Activated T-helper 2 cell treated with anti-CD3 and anti-CD28 coated beads, Interferon-gamma antibody, Interleukin-2, Interleukin-4, amounts not matched to agents 10 μg/mL and 5 μg/mL and 100 μg/mL, durations not matched to agents 14 hours and 24 hours and 36 hours (primary cell): ENCODE measurements around the gene MPPED2. TPM values are rescaled to one million over a fixed set of nuclear protein-coding genes. Genes with fewer than 3 reads are reported as not detected.

Source experiments
- DNase-seq: peaks from one replicate; pipeline ENCODE4 v3.0.0; 2021; ENCODE audit warnings: low spot score
- H3K27ac Mint-ChIP-seq: one replicate; pipeline ENCODE4 v1.8.0; 2021; ENCODE audit warnings: mixed read lengths
- H3K27me3 Mint-ChIP-seq: one replicate; pipeline ENCODE4 v1.8.0; 2021; ENCODE audit warnings: low read depth, mixed read lengths
- H3K36me3 Mint-ChIP-seq: one replicate; pipeline ENCODE4 v1.8.0; 2021; ENCODE audit warnings: low read depth, mixed read lengths
- H3K4me1 Mint-ChIP-seq: one replicate; pipeline ENCODE4 v1.8.0; 2021; ENCODE audit warnings: low read depth, mixed read lengths
- H3K4me3 Mint-ChIP-seq: one replicate; pipeline ENCODE4 v1.8.0; 2021; ENCODE audit warnings: low read depth, mild to moderate bottlenecking, moderate library complexity, mixed read lengths
- H3K9me3 Mint-ChIP-seq: one replicate; pipeline ENCODE4 v1.8.0; 2021; ENCODE audit warnings: mixed read lengths
- intact Hi-C: fragments of 100-400 bp; cut with micrococcal nuclease; formaldehyde crosslinking; loops from one replicate; pipeline ENCODE4 v1.15.1; 2023
- total RNA-seq: library from RNA; stranded (reverse); gene quantifications from 2 replicates; pipeline ENCODE4 v1.2.3, GENCODE V29; 2022

Gene MPPED2
- total RNA-seq, 1 donor from 2014 or later, result not detected

DNA sequence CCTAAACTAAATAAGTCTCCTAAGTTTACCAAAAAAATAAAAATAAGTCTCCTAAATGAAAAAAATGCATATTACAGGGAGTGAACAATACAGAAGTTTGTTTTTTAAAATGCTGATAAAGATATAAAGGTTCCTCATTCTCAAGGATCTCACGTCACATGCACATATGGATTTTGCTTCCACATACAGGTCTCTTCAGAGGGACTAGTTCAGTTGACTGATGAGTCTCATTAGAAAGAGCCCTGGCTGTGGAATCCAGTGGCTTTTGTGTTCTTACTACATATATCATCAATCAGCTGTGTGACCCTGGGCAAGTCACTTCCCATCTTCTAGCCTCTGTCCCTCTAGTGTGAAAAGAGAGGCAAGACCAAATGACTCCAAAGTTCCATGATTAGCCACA is 43.1 kb downstream of the MPPED2 start:
- Mint-ChIP-seq H3K27me3 (no peaks in the 10 kb centered on the region), H3K4me1 (no peaks in the 10 kb centered on the region), H3K27ac (no peak overlapping the region), H3K9me3 (no peaks in the 10 kb centered on the region), H3K4me3 (no peak overlapping the region), H3K36me3 (no peaks in the 10 kb centered on the region)
- DNase-seq, result no peak
- intact Hi-C loops, result no loop called here

DNA sequence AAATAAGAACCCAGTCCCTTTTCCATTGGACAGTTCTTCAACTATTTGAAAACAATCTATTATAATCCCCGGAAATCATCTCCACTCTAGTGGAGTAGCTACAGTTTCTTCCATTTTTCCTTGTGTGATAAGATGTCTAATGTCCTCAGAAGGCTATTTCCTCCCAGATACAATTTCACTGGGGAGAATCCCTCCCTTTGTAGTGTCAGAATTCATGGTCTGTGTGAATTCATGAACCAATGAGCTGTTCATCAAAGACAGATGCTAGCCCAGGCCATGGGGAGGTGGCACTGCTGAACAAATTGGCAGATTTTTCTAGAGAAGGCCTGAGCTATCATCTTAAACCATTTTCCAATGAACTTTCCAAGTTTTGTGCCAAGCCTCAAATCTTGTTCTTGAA is 45.4 kb downstream of the MPPED2 start:
- intact Hi-C loops, result no loop called here
- Mint-ChIP-seq H3K4me3 (no peak overlapping the region), H3K27me3 (no peaks in the 10 kb centered on the region), H3K27ac (no peak overlapping the region), H3K36me3 (no peaks in the 10 kb centered on the region), H3K9me3 (no peaks in the 10 kb centered on the region), H3K4me1 (no peaks in the 10 kb centered on the region)
- no peak for DNase-seq

DNA sequence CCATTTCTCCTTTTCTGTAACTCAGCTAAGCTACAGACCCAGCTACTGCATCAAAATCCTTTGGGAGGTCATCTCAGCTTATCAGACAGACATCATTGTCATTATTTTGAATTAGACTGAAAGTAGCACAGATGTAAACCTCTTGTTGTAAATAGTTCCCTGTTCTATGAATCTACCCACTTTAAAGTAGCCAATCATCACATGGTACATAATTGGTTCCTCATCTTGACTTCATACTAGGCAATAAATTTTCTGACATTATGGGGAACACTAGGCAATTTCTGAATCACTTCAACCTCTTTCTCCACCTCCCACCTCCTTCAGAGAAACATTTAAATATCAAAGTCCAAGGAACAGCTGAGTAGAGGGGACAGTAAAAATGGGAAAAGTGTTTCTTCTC is 47.9 kb downstream of the MPPED2 start:
- Mint-ChIP-seq H3K27me3 (no peaks in the 10 kb centered on the region), H3K27ac (no peak overlapping the region), H3K36me3 (no peaks in the 10 kb centered on the region), H3K9me3 (no peaks in the 10 kb centered on the region), H3K4me3 (no peak overlapping the region), H3K4me1 (no peaks in the 10 kb centered on the region)
- no peak for DNase-seq
- intact Hi-C loops, result no loop called here

DNA sequence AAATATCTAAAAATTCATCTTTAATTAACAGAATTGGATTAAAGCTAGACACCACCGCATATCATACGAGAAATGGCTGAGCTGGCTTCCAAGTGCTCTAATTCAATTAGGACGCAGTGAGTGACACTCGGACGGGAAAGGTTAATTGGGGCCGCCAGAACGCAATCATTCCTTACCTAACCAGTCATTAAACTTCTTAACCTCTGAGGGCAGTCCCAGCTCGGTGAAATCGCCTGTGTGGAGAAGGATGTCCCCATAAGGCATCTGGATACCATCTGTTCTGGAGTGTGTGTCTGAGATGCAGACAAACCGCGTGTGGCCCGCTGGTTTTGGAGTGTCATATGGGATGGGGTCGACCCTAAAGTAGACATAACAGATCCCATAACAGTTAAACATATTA is 50.3 kb downstream of the MPPED2 start:
- intact Hi-C loops, result no loop called here
- Mint-ChIP-seq H3K4me1 (no peaks in the 10 kb centered on the region), H3K27ac (no peak overlapping the region), H3K27me3 (no peaks in the 10 kb centered on the region), H3K4me3 (no peak overlapping the region), H3K36me3 (no peaks in the 10 kb centered on the region), H3K9me3 (no peaks in the 10 kb centered on the region)
- no peak for DNase-seq

DNA sequence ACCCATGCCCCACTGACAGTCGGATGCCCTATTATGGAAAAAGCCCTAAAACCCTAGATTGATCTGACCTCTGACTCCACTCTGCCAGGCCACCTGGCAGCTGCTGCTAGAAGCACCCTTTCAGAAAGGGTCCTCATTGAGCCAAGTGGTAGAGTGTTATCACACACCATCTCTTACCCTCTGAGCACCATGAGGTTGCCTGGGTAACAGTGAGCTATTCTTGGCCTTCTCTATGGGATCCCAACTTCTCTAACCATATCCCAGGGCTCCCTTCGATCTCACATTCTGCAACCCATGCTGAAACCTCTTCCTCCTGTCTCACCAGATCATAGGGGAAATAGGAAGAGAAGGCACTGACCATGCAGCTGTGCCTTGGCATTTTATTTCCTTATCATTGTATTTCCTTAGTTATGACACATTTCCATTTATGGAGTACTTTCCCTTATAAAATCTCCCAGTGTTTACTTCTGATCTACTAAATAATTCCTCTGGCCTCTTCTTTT is 52.7 kb downstream of the MPPED2 start:
- Mint-ChIP-seq H3K4me3 (no peak overlapping the region), H3K27ac (no peak overlapping the region), H3K9me3 (no peaks in the 10 kb centered on the region), H3K36me3 (no peaks in the 10 kb centered on the region), H3K27me3 (no peaks in the 10 kb centered on the region), H3K4me1 (no peaks in the 10 kb centered on the region)
- intact Hi-C loops, result no loop called here
- no peak for DNase-seq

DNA sequence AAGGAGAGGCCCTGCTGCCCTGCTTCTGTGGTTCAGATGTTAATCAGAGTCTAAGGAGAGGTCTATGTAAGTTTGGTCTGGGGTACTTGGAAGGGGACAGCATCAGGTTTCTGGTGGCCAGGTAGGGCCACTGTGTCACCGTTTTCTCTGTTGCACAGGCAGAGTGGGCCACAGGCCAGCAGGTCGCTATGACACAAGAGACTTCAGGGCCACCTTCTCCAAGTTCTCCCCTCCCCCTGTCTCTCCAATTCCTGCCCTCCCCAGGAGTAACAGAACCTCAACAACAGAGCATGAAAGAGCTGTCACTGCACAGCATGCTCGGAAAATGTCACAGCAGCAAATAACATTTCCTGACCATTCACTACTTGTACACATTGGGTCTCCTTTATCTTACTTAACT is 58.6 kb downstream of the MPPED2 start:
- intact Hi-C loops, result no loop called here
- no peaks in the 10 kb centered on the region for H3K27me3 Mint-ChIP-seq
- no peaks in the 10 kb centered on the region for H3K4me1 Mint-ChIP-seq
- H3K36me3 Mint-ChIP-seq, result no peaks in the 10 kb centered on the region
- DNase-seq, result no peak
- H3K27ac Mint-ChIP-seq, result no peak overlapping the region
- no peaks in the 10 kb centered on the region for H3K9me3 Mint-ChIP-seq
- H3K4me3 Mint-ChIP-seq, result no peak overlapping the region

DNA sequence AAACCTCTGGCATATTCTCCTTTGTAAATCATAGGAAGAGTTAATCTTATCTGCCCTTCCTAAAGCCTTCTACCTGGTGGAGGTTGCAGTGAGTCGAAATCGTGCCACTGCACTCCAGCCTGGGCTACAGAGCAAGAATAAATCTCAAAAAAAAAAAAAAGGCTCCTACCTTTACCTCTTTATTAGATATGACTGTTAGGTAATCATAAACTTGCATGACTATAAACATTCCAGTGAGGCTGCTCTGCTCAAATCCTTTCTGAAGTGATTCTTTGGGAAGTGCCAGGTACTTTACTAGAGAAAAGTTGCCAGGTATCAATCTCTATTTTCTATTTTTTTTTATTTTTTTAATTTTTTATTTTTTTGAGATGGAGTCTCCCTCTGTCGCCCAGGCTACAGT is 59.6 kb downstream of the MPPED2 start:
- H3K4me1 Mint-ChIP-seq, result no peaks in the 10 kb centered on the region

DNA sequence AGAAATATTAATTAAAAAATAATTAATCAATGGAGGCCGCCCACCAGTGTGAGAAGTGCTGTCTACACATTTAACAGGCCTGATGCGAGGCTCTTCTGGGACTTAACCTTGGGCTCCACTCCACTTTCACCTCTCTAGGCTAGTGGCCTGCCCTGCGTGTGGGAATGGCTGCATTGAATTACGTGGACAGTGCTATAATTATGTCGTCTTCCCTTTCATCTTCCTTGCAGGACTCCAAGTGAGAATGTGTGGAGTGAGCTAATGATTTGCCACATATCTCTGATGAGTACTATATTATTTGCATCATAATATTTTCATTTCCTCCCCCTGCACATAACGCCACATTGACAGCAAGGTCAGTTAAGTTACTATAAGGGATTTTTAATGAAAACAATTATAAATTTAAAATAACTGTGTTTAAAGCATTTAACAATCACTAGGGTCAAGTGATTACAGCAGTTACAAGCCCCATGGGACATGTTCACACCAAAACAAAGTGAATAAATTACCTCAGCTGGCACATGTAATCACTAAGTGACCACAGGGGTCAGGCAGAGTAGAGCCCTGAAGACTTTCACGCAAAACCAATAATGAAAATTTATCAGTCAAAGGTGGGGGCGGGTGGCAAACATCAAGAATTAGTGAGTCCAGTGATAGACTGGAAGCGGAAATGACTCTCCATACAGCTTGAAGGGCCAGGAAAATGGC is 63.5 kb downstream of the MPPED2 start:
- no peak for DNase-seq
- no peaks in the 10 kb centered on the region for H3K9me3 Mint-ChIP-seq

More for the DNA sequence above, 59.6 kb downstream of the MPPED2 start:
- Mint-ChIP-seq H3K27me3 (no peaks in the 10 kb centered on the region), H3K4me3 (no peak overlapping the region), H3K27ac (no peak overlapping the region), H3K36me3 (no peaks in the 10 kb centered on the region), H3K9me3 (no peaks in the 10 kb centered on the region)
- intact Hi-C loops, result no loop called here
- no peak for DNase-seq

DNA sequence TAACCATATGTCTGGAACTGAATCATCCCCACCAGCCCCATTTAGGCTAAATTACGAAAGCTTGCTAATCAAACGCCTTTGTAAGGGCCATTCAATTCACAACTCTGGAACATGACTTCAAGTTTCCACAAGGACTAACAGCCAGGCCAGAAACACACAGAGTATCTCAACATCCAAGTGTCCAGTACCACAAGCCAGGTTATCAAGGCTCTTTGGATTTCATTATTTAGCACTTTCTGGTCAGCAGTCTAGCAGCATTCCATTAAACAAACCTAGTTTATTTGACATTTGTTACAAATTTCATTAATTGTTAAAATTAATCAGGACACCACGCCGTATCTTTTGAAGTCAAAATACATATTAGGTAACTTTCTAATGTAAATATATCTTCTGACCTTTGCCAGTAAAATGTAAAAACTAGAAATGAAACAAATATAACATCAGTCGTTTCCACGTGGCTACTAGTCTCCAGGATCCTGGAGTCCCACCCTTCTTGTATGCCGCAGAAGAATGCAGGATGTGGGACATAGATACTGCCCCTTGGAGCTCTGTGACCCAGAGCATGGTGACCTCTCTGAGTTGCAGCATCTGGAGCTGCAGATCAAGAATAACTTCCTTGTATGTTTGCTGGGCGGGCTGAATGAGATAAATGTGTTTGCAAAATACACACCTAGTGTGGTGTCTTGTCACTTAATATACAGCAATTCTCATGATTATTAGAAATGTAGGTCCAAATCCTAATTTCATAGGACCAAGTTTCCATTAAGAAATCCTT is 64.7 kb downstream of the MPPED2 start:
- H3K9me3 Mint-ChIP-seq, result no peaks in the 10 kb centered on the region
- no peak overlapping the region for H3K4me3 Mint-ChIP-seq
- peaks cover 4% of the 10 kb centered on the region for H3K27me3 Mint-ChIP-seq
- no peaks in the 10 kb centered on the region for H3K36me3 Mint-ChIP-seq
- no peak overlapping the region for H3K27ac Mint-ChIP-seq
- DNase-seq, result no peak
- no peaks in the 10 kb centered on the region for H3K4me1 Mint-ChIP-seq
- intact Hi-C loops, result no loop called here

More for the DNA sequence above, 63.5 kb downstream of the MPPED2 start:
- peaks cover 4% of the 10 kb centered on the region for H3K27me3 Mint-ChIP-seq
- no peaks in the 10 kb centered on the region for H3K4me1 Mint-ChIP-seq
- intact Hi-C loops, result no loop called here
- no peak overlapping the region for H3K4me3 Mint-ChIP-seq
- H3K36me3 Mint-ChIP-seq, result no peaks in the 10 kb centered on the region
- H3K27ac Mint-ChIP-seq, result no peak overlapping the region

DNA sequence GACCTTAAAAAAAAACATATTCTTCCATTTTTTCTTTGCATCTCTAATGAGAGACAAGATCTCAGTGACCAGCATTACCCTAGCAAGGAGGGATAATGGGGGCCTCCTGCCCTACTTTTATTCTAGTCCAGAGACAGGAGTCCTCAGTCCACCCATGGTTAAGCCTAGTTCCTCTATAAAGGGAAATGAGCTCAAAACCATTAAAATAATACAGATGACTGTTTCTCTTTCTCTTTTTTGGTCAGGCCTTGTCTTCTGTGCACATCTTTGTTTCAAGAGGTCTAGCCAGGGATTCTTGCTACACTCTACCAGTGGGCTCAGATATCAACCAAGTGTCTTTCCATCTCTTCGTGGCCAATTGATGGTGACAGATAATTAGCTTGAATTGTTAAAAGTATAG is 73.1 kb downstream of the MPPED2 start:
- DNase-seq, result no peak
- Mint-ChIP-seq H3K4me3 (no peak overlapping the region), H3K4me1 (no peaks in the 10 kb centered on the region), H3K27me3 (peaks cover 13% of the 10 kb centered on the region), H3K27ac (no peak overlapping the region), H3K36me3 (no peaks in the 10 kb centered on the region), H3K9me3 (no peaks in the 10 kb centered on the region)
- intact Hi-C loops, result no loop called here

DNA sequence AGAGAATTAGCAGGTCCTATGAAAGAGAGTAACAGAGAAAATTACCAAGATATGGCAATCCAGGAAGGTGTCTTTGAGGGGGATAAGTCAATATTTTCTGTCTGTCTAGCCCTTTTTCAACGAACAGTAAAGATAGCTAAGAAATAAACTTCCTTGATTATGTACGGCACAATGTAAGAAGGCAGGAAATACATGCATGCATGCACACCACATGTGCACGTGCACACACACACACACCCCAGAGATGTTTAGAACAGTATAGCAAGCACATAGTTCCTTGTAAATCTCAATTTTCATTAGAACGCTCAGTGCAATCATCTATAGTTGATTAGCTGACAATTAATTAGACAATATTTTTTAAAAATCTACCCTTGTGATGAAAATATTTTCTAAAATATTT is 74.7 kb downstream of the MPPED2 start:
- Mint-ChIP-seq H3K4me1 (no peaks in the 10 kb centered on the region), H3K27me3 (peaks cover 10% of the 10 kb centered on the region), H3K27ac (no peak overlapping the region), H3K4me3 (no peak overlapping the region), H3K36me3 (no peaks in the 10 kb centered on the region), H3K9me3 (no peaks in the 10 kb centered on the region)
- DNase-seq, result no peak
- intact Hi-C loops, result no loop called here

DNA sequence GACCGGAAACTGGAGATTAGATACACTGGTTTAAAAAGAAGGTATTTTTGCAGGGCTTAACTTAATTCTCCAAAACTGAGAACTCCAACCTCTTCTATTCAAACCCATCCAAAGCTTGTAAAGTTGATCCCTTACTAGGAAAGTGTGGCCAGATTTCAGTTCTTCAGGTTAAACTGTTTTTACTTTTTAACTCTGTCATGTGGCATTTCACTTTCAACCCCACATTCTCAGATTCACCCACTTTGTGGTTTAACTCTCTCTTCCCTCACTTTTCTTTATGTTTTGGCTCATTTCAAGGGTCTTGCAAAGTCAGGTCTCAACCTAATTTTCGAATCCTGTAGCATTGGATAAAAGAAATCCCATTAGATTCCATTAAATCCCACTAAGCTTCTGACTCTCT is 75.4 kb downstream of the MPPED2 start:
- H3K36me3 Mint-ChIP-seq, result no peaks in the 10 kb centered on the region
- intact Hi-C loops, result no loop called here
- no peak for DNase-seq
- peaks cover 8% of the 10 kb centered on the region for H3K27me3 Mint-ChIP-seq
- H3K9me3 Mint-ChIP-seq, result no peaks in the 10 kb centered on the region
- no peaks in the 10 kb centered on the region for H3K4me1 Mint-ChIP-seq
- no peak overlapping the region for H3K4me3 Mint-ChIP-seq
- no peak overlapping the region for H3K27ac Mint-ChIP-seq

DNA sequence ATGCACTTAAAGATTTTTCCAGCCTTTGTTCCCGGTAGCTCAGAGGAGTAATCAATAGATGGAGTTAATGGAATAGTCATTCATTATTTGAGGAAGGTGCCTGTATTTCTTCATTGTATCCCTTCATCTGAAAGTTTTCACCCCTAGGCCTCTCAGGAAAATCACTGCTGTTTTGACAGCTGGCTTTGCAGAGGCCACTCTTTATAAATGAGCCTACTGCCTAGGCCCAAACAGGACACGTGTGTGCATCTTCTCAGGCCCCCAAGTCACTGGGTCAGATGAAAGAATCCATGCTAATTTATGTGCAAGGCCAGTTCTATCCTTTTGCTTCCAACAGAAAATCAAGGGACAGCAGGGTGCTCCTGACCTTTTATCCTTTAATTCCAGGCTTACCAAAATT is 76.8 kb downstream of the MPPED2 start:
- no peak for DNase-seq
- H3K27ac Mint-ChIP-seq, result no peak overlapping the region
- H3K4me1 Mint-ChIP-seq, result no peaks in the 10 kb centered on the region
- no peak overlapping the region for H3K4me3 Mint-ChIP-seq
- intact Hi-C loops, result no loop called here
- H3K36me3 Mint-ChIP-seq, result no peaks in the 10 kb centered on the region
- peaks cover 4% of the 10 kb centered on the region for H3K27me3 Mint-ChIP-seq
- H3K9me3 Mint-ChIP-seq, result no peaks in the 10 kb centered on the region
